ENCODE data around the gene SARNP.

DNA sequence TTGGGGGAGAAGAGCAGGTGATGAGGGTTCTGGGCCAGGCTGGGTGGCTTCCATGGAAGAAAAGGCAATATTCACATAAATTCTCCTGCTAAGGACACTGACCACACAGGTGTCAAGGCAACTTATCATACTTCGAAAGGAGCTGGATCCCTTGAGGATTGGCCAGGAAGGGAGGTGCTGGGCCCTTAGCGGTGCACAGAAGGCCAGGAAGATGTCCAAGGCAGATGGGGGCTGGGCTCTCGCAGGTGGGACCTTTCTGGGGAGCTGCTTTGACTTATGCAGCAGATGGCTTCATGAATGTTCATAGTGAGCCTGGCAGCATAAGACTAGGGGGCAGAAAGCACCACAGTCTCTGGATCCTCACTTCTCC, 92.6 kb downstream of the SARNP start:
- no peak for TF ChIP-seq POLR2A (IDR thresholded peaks at IDR 0.05)
- TF ChIP-seq, protein P1, sequence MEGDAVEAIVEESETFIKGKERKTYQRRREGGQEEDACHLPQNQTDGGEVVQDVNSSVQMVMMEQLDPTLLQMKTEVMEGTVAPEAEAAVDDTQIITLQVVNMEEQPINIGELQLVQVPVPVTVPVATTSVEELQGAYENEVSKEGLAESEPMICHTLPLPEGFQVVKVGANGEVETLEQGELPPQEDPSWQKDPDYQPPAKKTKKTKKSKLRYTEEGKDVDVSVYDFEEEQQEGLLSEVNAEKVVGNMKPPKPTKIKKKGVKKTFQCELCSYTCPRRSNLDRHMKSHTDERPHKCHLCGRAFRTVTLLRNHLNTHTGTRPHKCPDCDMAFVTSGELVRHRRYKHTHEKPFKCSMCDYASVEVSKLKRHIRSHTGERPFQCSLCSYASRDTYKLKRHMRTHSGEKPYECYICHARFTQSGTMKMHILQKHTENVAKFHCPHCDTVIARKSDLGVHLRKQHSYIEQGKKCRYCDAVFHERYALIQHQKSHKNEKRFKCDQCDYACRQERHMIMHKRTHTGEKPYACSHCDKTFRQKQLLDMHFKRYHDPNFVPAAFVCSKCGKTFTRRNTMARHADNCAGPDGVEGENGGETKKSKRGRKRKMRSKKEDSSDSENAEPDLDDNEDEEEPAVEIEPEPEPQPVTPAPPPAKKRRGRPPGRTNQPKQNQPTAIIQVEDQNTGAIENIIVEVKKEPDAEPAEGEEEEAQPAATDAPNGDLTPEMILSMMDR (IDR thresholded peaks at IDR 0.05): no peak
